GM10266 (cell line): Measurements from ENCODE around the gene ARHGAP31.

Experiments used
- DNase-seq: peaks from one replicate; pipeline ENCODE4 v3.0.0; 2012; ENCODE audit errors: extremely low spot score
- CTCF ChIP-seq: IDR thresholded peaks from 2 replicates; pipeline ENCODE4 v1.5.1; 2012; ENCODE audit warnings: mild to moderate bottlenecking, low read depth; ENCODE audit not compliant: control insufficient read depth, insufficient read depth; ENCODE audit errors: missing control alignments

The ARHGAP31 gene

DNA sequence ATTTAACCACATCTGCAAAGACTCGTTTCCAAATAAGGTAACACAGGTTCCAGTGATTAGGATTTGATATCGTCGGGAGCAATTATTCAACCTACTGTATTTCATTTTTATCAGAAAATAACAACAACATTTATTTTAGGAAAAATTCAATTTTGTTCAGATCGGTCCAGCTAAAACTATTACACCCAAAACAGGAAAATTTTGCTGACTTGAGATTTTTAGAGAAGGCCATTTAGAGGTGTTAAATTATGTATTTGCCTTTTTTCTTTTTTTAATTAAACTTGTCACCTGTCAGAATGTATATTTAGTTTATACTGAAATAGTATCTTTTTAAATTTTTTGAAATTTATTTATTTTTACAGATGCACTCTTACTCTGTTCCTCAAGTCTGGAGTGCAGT lies 81.3 kb downstream of the ARHGAP31 start:
- no peak for TF ChIP-seq CTCF
- no peak for DNase-seq

GRCh38 chr3:119376758-119377157 lies 82.6 kb downstream of the ARHGAP31 start:
- no peak for DNase-seq
- TF ChIP-seq CTCF = no peak

DNA sequence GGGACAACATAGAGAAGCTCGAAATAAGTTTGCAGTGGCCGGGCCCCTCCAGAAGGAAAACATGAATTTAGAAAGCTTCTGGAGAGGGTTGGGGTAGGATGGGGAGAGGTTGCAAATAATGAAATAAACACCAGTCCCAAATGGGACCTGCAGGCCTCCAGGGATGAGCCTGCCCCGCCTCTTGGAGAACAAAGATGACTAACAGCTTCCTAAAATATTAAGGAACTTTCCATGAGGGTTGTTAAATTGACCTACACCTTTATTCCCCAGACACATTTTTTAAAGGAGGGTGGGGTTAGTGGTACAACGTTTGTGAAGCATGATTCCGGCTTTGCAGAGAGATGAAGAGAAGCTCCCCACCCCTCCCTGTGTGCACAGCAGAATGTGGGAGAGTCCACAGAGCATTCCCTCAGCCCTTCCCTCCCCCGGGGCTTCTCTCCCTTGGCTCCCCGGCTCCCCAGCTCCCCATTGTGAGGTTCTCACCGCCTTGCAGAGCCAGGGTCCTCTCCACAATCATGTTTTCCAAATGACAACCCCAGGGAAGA lies 84.1 kb downstream of the ARHGAP31 start:
- DNase-seq = no peak
- TF ChIP-seq CTCF = no peak

- DNase-seq = no peak
These were observed 86.5 kb downstream of the ARHGAP31 start for GRCh38 chr3:119380697-119381096.

GRCh38 chr3:119382134-119382533 lies 88.0 kb downstream of the ARHGAP31 start:
- TF ChIP-seq CTCF = no peak
- no peak for DNase-seq

More at GRCh38 chr3:119380697-119381096, 86.5 kb downstream of the ARHGAP31 start:
- TF ChIP-seq CTCF = no peak

DNA sequence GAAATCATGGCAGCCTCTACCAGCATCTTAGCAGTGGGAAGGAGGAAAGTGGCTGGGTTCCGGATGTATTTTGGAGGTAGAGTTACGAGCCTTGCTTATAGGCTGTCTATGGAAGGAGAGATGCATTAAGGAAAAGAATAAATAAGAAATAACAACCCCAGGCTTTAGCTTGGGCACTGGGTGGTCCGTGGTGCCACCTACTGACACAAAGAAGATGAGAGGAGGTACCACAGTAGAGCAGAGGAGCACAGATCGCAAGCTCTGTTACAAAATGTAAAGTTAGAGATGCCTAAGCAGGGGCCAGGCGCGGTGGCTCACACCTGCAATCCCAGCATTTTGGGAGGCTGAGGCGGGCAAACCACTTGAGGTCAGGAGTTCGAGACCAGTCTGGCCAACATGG lies 94.4 kb downstream of the ARHGAP31 start:
- no peak for DNase-seq
- no peak for TF ChIP-seq CTCF

GRCh38 chr3:119395923-119396358 lies 101.8 kb downstream of the ARHGAP31 start:
- DNase-seq = peak; percentile 32
- TF ChIP-seq CTCF = no peak
